ENCODE data around the gene LTBP3. TPM values are rescaled to one million over a fixed set of nuclear protein-coding genes. Genes with fewer than 3 reads are reported as not detected.

LTBP3 gene
- total RNA-seq, 6 donors from 2014 or later, result 99.9 to 479 (median 131) TPM

DNA sequence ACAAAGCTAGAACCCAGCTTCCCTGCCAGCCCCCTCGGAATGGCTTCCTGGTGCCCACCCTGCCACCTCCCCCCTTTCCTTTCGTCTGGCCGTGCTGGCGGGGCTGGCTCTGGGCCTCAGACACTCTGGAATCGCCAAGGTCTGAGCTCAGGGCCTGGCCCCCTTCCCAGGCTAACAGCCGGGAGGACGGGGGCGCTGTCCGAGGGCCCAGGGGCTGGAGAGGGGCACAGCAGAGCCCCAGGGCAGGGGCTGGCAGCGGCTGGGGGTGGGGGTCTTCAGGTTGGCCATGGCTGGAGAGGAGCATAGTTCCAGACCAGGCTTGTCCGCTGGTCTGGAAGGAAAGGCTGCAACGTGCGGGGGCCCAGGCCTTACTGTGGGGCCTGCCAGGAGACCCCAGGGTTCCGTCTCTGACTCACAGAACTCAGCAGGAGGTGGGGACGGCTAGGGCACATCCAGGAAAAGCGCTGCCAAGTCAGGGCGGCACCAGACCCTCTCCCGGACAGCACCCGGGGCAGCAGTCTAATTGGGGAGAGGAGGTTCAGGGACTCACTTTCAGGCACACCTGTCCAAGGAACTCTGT, 861 bp upstream of the LTBP3 start:
- WGBS, 2 donors, result 38 to 55% methylated on average over 11 to 18 of the region's 19 CpGs
- H3K4me3 ChIP-seq, result peak overlapping the region in 3 of 4 donors; percentile 56 to 66 (median 65)
- peak; percentile 37 to 72 for ATAC-seq (ENCODE audit: low FRiP score in 2 of 2)
- DNase-seq, result peak in 1 of 2 donors; percentile 82
- peak overlapping the region; percentile 88 to 97 (median 92) for H3K27ac ChIP-seq
- TF ChIP-seq POLR2A (IDR thresholded peaks at IDR 0.05) (no peak), POLR2AphosphoS5 (IDR thresholded peaks at IDR 0.05) (no peak), EP300 (IDR thresholded peaks at IDR 0.05) (no peak)
- TF ChIP-seq, protein P1, sequence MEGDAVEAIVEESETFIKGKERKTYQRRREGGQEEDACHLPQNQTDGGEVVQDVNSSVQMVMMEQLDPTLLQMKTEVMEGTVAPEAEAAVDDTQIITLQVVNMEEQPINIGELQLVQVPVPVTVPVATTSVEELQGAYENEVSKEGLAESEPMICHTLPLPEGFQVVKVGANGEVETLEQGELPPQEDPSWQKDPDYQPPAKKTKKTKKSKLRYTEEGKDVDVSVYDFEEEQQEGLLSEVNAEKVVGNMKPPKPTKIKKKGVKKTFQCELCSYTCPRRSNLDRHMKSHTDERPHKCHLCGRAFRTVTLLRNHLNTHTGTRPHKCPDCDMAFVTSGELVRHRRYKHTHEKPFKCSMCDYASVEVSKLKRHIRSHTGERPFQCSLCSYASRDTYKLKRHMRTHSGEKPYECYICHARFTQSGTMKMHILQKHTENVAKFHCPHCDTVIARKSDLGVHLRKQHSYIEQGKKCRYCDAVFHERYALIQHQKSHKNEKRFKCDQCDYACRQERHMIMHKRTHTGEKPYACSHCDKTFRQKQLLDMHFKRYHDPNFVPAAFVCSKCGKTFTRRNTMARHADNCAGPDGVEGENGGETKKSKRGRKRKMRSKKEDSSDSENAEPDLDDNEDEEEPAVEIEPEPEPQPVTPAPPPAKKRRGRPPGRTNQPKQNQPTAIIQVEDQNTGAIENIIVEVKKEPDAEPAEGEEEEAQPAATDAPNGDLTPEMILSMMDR (IDR thresholded peaks at IDR 0.05), result no peak
- H3K4me1 ChIP-seq, result peaks cover 42 to 65% (median 55%) of the 10 kb centered on the region in 4 donors
- no peaks in the 10 kb centered on the region for H3K9me3 ChIP-seq
- peaks cover 0 to 1% (median 0%) of the 10 kb centered on the region in 4 donors for H3K36me3 ChIP-seq
- H3K27me3 ChIP-seq, result no peaks in the 10 kb centered on the region

DNA sequence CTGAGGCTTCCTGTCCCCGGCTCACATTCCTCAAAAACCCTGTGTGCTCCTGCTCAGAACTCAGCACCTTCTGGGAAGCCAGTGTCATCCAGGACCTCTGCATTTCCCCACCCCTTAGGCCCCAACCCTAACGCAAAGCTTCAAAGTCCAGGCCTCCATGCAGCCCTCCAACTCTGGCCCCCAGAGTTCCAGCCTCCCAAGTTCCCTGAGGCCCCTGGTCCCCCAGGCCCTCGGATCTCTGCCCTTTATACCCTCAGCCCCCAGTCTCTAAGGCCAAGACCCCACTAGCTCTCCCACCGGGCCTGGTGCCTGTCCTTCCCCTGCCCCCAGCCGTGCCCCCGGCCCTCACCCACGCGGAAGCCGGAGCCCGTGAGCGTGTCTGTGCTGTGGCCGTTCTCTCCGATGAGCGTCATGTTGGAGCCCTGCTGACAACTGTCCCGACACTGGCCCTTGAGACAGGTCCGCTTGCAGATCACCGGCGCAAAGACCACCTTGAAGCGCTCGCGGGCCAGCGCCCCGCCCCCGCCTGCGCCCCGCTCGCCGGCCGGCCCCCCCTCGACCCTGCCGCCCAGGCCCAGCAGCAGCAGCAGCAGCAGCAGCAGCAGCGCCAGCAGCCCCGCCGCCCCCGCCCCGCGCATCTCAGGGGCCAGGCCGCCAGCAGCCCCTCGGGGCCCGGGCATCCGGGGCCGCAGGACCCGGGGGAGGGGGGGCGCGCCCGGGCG, 718 bp downstream of the LTBP3 start:
- no peak for TF ChIP-seq POLR2A (IDR thresholded peaks at IDR 0.05)
- no peak for TF ChIP-seq POLR2AphosphoS5 (IDR thresholded peaks at IDR 0.05)
- TF ChIP-seq, protein P1 (IDR thresholded peaks at IDR 0.05), result no peak
- TF ChIP-seq EP300 (IDR thresholded peaks at IDR 0.05), result no peak

DNA sequence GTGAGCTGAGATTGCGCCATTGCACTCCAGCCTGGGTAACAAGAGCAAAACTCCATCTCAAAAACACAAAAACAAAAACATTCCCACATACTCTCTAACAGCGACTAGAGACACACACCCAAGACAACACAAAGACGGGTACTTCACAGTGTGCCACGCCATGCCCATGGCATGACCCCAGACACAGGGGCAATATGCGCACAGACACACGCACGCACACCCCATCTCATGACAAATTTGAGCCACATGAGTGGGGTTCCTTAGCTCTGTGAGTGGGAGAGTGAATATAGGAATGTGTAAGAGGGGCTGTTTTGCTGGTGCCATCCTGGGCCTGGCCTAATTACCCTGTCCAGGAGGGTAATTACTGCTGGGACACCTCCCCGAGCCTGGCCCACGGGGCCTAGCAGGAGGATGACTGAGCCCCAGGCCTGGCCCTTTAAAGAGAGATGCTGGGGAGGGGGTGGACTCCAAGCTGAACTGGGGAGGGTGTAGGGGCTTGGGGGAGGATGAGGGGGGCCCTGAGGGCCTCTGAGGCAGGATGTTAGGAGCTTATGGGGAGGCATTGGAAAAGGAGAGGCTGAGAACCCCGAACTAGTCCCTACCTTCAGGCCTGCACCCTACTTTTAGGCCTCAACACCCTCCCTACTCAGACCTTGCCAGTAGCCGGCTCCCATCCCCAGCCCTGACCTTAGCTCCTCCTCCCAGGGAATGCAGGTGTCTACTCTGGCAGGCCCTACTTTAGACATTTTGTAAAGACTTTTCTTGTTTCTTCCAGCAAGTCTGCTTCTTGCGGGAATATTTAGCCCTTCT, 1.5 kb downstream of the LTBP3 start:
- 79 to 80% methylated on average over 11 of the region's 12 CpGs for WGBS, 2 donors
- DNase-seq (no peak), ATAC-seq (ENCODE audit: low FRiP score in 2 of 2) (no peak)
- H3K36me3 ChIP-seq, result peaks cover 0 to 10% (median 3%) of the 10 kb centered on the region in 4 donors
- peak overlapping the region in 3 of 4 donors; percentile 56 to 66 (median 65) for H3K4me3 ChIP-seq
- peak overlapping the region; percentile 88 to 97 (median 92) for H3K27ac ChIP-seq
- TF ChIP-seq EP300 (IDR thresholded peaks at IDR 0.05), result no peak
- no peak for TF ChIP-seq POLR2A (IDR thresholded peaks at IDR 0.05)
- TF ChIP-seq, protein P1 (IDR thresholded peaks at IDR 0.05), result no peak
- no peak for TF ChIP-seq POLR2AphosphoS5 (IDR thresholded peaks at IDR 0.05)
- H3K4me1 ChIP-seq, result peaks cover 45 to 89% (median 60%) of the 10 kb centered on the region in 4 donors
- H3K27me3 ChIP-seq, result no peaks in the 10 kb centered on the region
- H3K9me3 ChIP-seq, result no peaks in the 10 kb centered on the region

More for the DNA sequence above, 718 bp downstream of the LTBP3 start:
- Histone ChIP-seq H3K4me3 (peak overlapping the region; percentile 56 to 70 (median 66)), H3K27me3 (no peaks in the 10 kb centered on the region), H3K4me1 (peaks cover 42 to 81% (median 57%) of the 10 kb centered on the region in 4 donors), H3K27ac (peak overlapping the region; percentile 88 to 97 (median 92)), H3K36me3 (peaks cover 0 to 9% (median 1%) of the 10 kb centered on the region in 4 donors), H3K9me3 (no peaks in the 10 kb centered on the region)
- ATAC-seq (ENCODE audit: low FRiP score in 2 of 2), result no peak
- 6 to 7% methylated on average over 8 to 17 of the region's 47 CpGs for WGBS, 2 donors
- peak in 1 of 2 donors; percentile 90 for DNase-seq

DNA sequence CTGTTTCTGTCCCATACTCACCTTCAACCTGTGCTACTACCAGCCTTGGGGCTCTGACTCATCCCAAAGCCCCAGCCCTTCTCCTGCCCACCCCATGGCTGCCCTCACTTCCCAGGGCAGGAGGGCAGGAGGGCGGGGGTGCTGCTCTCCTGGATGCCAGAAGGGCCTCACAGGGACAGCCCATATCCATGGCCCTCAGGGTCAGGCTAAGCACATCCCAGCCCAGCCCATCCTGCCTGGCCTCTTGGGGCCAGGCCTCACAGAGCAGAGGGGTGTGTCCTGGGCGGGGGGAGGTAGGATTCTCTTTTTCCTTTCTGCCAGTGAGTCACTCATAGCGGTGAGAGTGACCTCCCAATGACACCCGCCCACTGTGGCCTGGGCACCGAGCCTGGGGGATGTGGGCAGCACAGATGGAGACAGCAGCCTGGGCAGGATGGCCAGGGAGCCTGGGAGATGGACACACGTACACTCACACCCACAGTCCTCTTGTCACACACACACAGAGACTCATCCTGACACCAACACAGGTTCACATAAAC, 2.4 kb downstream of the LTBP3 start:
- H3K27ac ChIP-seq, result peak overlapping the region; percentile 7 to 97 (median 90)
- 17 to 59% methylated on average over 1 to 6 of the region's 6 CpGs for WGBS, 2 donors
- no peak overlapping the region for H3K4me3 ChIP-seq
- H3K9me3 ChIP-seq, result no peaks in the 10 kb centered on the region
- peaks cover 48 to 93% (median 58%) of the 10 kb centered on the region in 4 donors for H3K4me1 ChIP-seq
- DNase-seq, result peak in 1 of 2 donors; percentile 48
- ATAC-seq (ENCODE audit: low FRiP score in 2 of 2), result peak; percentile 1 to 11
- H3K27me3 ChIP-seq, result no peaks in the 10 kb centered on the region
- TF ChIP-seq, protein P1 (IDR thresholded peaks at IDR 0.05), result no peak
- TF ChIP-seq EP300 (IDR thresholded peaks at IDR 0.05), result no peak
- H3K36me3 ChIP-seq, result peaks cover 0 to 14% (median 5%) of the 10 kb centered on the region in 4 donors
